Large intestine (tissue), 3 donors: ENCODE results near the gene TMEM239. TPM values are rescaled to one million over a fixed set of nuclear protein-coding genes. Genes with fewer than 3 reads are reported as not detected.
"Not testable (repeated sequence)": the region's sequence is repeated elsewhere in the genome, so short reads cannot be mapped to it uniquely, and the experiment has no call there.

Experiments used
- DNase-seq, 2 donors: peaks; one replicate each; pipeline versions ENCODE4 v3.0.0 to v3.0.0-alpha.2; 2013
- H3K27ac ChIP-seq: one replicate; pipeline ENCODE4 v1.5.1; 2013; ENCODE audit warnings: low read length
- H3K27me3 ChIP-seq: 2 replicates; pipeline ENCODE4 v1.6.1; 2013; ENCODE audit warnings: low read length; ENCODE audit not compliant: control insufficient read depth, insufficient read depth
- H3K36me3 ChIP-seq: 2 replicates; pipeline ENCODE4 v1.6.1; 2013; ENCODE audit warnings: low read length; ENCODE audit not compliant: control insufficient read depth, insufficient read depth
- H3K4me1 ChIP-seq: one replicate; pipeline ENCODE4 v1.6.1; 2013; ENCODE audit warnings: low read length; ENCODE audit not compliant: control insufficient read depth, insufficient read depth
- H3K4me3 ChIP-seq: one replicate; pipeline ENCODE4 v1.5.1; 2013; ENCODE audit warnings: low read length
- H3K9me3 ChIP-seq: one replicate; pipeline ENCODE4 v1.6.1; 2013; ENCODE audit warnings: mild to moderate bottlenecking, low read depth, low read length, moderate library complexity; ENCODE audit not compliant: control insufficient read depth
- WGBS: methylation state at CpG from one replicate; pipeline ENCODE4 v1.1.5; 2013; ENCODE audit warnings: low lambda C conversion rate; ENCODE audit not compliant: insufficient coverage; 5-methylcytosine and 5-hydroxymethylcytosine counted together
- polyA plus RNA-seq: library from polyadenylated mRNA; unstranded; fragments of 120-200 nt; gene quantifications from one replicate; pipeline ENCODE4 v1.2.1, GENCODE V29; 2013

The TMEM239 gene
- polyA plus RNA-seq, 1 donor: 0.01 TPM

DNA sequence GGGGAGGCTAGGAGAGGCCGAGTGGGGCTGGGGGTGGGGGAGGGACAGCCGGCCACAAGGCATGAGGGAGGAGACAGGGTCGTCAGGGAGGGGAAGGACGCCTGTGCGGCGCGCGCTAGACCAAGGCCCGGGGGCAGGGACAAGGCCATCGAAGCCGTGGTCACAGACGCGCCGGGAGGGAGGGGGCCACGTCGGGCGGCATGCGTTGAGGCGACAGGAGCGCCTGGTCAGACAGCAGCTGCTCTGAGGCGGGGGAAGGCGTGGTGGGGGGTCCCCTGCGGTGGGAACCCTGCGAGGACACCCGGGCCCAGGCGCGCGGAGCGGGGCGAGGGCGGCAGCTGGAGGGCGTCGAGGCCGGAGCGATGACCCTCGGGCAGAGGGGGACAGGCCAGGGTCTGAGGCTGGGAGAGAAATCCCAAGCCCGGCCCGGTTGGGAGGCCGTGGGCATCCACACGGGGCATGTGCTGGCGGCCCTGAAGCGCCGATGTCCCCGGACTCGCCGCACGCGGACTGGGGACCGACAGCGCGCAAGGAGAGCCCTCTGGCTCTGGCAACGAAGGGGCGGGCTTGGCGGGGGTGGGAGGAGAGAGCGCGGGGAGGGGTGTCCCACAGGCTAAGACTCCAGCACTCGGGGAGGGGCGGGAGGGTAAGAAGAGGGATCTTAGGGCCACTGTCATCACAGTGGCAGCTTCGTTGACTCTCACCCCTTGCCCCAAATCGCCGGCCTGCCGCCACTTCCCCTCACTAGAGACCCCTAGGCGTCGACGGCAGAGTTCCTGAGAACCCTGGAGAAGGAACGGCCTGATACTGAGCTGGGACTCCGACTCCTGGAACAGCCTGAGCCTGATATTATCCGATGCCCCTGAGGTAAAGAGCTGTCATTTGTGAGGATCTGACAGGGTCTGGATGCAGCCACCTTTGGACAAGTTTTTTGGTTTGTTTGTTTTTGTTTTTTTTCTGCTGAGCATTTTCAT lies 5.0 kb downstream of the TMEM239 start:
- no peaks in the 10 kb centered on the region for H3K9me3 ChIP-seq
- no peak for DNase-seq
- H3K27ac ChIP-seq: no peak overlapping the region
- no peak overlapping the region for H3K4me3 ChIP-seq
- H3K27me3 ChIP-seq: peaks cover 37% of the 10 kb centered on the region
- WGBS: no CpG with 5 or more reads among the region's 68 CpGs
- H3K4me1 ChIP-seq: peaks cover 3% of the 10 kb centered on the region
- H3K36me3 ChIP-seq: no peaks in the 10 kb centered on the region

DNA sequence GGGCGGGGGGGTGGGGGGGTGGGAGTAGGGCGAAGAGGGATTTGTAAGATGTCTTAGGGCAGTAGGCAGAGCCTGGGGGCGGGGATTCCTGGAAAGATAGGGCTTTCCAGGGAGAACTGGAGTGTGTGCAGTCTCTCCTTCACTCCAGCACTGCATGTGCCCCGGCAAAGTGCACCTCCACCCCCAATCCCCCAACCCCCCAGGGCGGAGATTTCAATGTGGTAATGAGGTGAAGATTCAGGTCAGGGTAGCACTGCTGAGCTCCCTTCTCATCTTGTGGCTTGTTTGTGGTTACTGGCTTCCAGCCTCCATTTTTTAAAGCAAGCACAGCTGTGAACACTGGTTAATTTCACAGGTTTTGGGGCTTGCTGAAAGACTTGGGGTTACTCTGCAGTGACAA lies 5.9 kb downstream of the TMEM239 start:
- no CpG with 5 or more reads among the region's 5 CpGs for WGBS

DNA sequence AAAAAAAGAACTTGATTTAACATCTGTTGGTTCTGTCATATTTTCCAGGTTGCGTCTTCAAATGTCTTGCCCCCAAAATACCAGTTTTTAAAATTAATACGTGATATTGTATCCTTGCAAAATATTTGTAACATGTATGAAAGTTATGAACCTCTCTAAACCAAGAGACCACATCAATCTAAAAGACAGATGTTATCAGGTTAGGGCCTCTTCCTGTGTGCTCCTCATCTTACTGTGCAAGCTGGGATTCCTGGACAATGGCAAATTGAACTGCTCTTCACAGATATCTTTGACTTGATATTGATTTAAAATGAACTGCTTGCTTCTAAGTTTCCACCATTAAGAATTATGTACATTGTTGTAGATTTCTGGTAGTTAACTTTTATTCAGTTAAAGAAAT lies 9.6 kb downstream of the TMEM239 start:
- Histone ChIP-seq H3K36me3 (no peaks in the 10 kb centered on the region), H3K27ac (no peak overlapping the region), H3K4me3 (no peak overlapping the region), H3K9me3 (no peaks in the 10 kb centered on the region), H3K27me3 (peaks cover 31% of the 10 kb centered on the region), H3K4me1 (no peaks in the 10 kb centered on the region)
- no CpG with 5 or more reads among the region's 2 CpGs for WGBS
- no peak for DNase-seq

More for the DNA sequence above, 5.9 kb downstream of the TMEM239 start:
- peaks cover 3% of the 10 kb centered on the region for H3K4me1 ChIP-seq
- H3K27ac ChIP-seq: no peak overlapping the region
- no peaks in the 10 kb centered on the region for H3K36me3 ChIP-seq
- no peak for DNase-seq
- no peak overlapping the region for H3K4me3 ChIP-seq
- peaks cover 41% of the 10 kb centered on the region for H3K27me3 ChIP-seq
- H3K9me3 ChIP-seq: no peaks in the 10 kb centered on the region

DNA sequence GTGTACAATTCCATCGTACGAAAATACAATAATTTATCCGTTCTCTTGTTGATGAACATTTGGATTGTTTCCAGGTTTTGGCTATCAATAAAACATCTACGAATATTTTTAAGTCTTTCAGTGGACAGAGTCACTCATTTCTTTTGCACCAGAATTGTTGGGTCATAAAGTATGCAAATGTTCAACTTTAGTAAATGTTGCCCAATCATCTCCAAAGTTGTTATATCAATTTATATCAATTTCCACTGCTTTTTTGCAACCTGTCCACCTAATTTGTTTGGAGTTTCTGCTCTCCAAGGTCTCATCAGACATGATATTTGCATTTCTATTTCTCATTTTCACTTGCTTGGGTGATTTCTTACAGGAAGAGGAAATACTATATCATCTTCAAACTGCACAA lies 10.5 kb downstream of the TMEM239 start:
- no peaks in the 10 kb centered on the region for H3K4me1 ChIP-seq
- H3K9me3 ChIP-seq: no peaks in the 10 kb centered on the region
- 98% methylated on average over 4 of the region's 4 CpGs for WGBS
- no peak for DNase-seq
- no peak overlapping the region for H3K4me3 ChIP-seq
- no peak overlapping the region for H3K27ac ChIP-seq
- H3K27me3 ChIP-seq: peaks cover 22% of the 10 kb centered on the region
- H3K36me3 ChIP-seq: no peaks in the 10 kb centered on the region

DNA sequence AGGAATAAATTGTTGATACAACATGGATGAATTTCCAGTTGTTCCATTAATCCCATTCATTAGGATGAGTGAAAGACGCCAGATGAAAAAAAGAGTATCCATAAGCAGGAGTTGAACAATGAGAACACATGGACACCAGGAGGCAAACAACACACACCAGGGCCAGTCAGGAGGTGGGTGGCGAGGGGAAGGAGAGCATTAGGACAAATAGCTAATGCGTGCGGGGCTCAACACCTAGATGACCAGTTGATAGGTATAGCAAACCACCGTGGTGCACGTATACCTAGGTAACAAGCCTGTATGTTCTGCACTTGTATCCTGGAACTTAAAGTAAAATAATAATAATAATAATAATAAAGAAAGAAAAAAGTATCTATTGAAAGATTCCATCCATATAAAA lies 13.2 kb downstream of the TMEM239 start:
- no peaks in the 10 kb centered on the region for H3K9me3 ChIP-seq
- no peaks in the 10 kb centered on the region for H3K36me3 ChIP-seq
- H3K27ac ChIP-seq: no peak overlapping the region
- H3K27me3 ChIP-seq: peaks cover 16% of the 10 kb centered on the region
- DNase-seq: no peak
- no peaks in the 10 kb centered on the region for H3K4me1 ChIP-seq
- WGBS: 80% methylated on average over 1 of the region's 6 CpGs
- H3K4me3 ChIP-seq: no peak overlapping the region

DNA sequence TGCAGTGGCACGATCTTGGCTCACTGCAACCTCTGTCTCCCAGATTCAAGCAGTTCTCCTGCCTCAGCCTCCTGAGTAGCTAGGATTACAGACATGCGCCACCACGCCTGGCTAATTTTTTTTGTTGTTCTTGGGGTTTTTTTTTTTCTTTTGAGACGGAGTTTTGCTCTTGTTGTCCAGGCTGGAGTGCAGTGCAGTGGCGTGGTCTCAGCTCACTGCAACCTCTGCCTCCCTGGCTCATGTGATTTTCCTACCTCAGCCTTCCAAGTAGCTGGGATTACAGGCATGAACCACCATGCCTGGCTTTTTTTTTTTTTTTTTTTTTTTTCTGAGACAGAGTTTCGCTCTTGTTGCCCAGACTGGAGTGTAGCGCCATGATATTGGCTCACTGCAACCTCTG lies 15.0 kb downstream of the TMEM239 start:
- not testable (repeated sequence) for H3K4me3 ChIP-seq, H3K27ac ChIP-seq, DNase-seq, H3K4me1 ChIP-seq, H3K36me3 ChIP-seq, H3K9me3 ChIP-seq
- WGBS: 67% methylated on average over 1 of the region's 7 CpGs
- peaks cover 13% of the 10 kb centered on the region for H3K27me3 ChIP-seq

DNA sequence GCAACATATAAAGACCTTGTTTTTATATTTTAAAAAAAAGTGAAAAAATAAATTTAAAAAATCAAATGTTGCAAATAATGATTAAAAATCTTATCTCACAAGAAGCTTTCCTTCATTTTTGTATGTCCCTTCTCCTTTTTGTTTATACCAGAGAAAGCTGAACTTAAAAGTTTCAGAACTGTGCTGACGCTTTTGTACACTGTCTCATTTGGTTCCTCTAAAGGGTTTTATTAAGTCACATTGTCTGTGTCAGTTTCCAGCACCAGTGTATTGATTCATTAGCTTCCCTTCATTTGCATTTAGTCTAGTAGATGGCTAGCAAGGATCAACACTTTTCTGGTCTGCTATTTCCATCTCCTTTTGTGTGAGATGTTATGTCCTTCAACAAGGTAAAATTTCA lies 17.6 kb downstream of the TMEM239 start:
- no peak for DNase-seq
- Histone ChIP-seq H3K27me3 (peaks cover 4% of the 10 kb centered on the region), H3K27ac (no peak overlapping the region), H3K36me3 (peaks cover 12% of the 10 kb centered on the region), H3K4me3 (no peak overlapping the region), H3K4me1 (no peaks in the 10 kb centered on the region), H3K9me3 (no peaks in the 10 kb centered on the region)
- WGBS: no CpG with 5 or more reads among the region's 1 CpG

DNA sequence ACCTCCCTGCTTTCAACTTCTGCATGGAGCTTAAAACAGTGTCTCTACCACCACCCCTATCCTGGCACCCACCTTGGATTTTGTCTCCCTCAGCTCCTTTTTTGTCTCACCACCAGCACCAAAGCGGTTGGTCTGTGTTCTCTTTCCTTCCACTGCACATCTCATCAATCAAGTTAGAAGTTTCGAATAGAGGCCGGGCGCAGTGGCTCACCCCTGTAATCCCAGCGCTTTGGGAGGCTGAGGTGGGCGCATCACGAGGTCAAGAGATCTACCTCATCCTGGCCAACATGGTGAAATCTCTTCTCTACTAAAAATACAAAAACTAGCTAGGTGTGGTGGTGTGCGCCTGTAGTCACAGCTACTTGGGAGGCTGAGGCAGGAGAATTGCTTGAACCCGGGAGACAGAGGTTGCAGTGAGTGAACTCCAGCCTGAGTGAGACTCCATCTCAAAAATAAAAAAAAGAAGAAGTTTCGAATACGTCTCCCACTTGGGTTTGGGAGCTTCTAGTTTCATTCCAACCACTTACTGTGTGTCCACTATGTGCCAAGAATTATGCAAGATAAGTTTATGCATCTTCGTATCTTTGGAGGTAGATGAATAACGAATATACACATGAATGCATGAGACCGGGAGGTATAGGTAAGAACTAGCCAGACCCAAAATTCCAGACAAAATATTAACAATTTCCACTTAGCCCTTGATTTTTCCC lies 18.4 kb downstream of the TMEM239 start:
- no peak overlapping the region for H3K27ac ChIP-seq

DNA sequence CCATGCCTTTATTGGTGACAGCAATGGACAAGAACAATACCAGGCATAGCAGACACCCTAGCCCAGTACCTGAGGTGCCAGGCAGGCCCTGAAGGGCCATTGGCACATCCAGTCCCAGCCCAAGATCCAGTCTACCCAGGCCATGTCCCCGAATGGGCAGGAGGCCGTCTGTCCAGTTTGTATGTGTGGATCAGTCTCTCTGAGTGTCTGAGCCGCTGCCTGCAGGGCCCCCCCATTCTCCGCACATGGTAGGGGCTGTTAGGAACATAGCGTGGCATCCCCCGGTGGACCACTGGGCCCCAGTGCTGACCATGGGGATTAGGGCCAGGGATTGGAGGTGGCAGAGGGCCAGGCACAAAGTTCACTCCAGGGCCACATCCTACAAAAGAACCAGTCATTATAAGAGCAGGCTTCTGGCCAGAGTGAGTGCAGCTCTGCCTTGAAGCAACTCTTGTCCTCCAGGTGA lies 19.2 kb downstream of the TMEM239 start:
- Histone ChIP-seq H3K36me3 (peaks cover 12% of the 10 kb centered on the region), H3K4me3 (no peak overlapping the region), H3K9me3 (peaks cover 3% of the 10 kb centered on the region), H3K27ac (no peak overlapping the region), H3K4me1 (peaks cover 3% of the 10 kb centered on the region), H3K27me3 (no peaks in the 10 kb centered on the region)
- WGBS: no CpG with 5 or more reads among the region's 6 CpGs
- DNase-seq: no peak

More for the DNA sequence above, 18.4 kb downstream of the TMEM239 start:
- no peaks in the 10 kb centered on the region for H3K4me1 ChIP-seq
- WGBS: 100% methylated on average over 1 of the region's 14 CpGs
- H3K27me3 ChIP-seq: peaks cover 4% of the 10 kb centered on the region
- H3K4me3 ChIP-seq: no peak overlapping the region
- H3K36me3 ChIP-seq: peaks cover 12% of the 10 kb centered on the region
- no peaks in the 10 kb centered on the region for H3K9me3 ChIP-seq
- DNase-seq: no peak

DNA sequence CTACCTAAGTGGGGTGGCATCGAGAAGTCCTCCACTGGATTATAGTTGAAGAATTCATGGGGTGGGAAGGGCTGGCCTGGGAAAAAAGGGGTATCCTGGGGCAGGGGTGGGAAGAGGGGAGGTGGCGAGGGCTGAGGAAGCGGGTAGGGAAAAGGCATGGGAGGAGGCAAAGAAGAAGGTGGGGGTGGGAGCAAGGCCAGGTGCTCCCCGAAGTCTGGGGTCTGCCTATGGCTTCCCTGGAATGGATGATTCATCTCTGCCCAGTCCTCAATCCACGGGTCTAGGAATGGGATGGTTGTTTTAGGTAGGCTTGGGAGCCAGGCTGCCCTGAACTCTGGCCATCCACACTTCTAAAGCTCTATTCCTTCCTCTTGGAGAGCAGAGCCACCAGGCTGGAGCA lies 19.9 kb downstream of the TMEM239 start:
- no peak overlapping the region for H3K4me3 ChIP-seq
- no peaks in the 10 kb centered on the region for H3K27me3 ChIP-seq
- H3K9me3 ChIP-seq: peaks cover 3% of the 10 kb centered on the region
- DNase-seq: no peak
- no CpG with 5 or more reads among the region's 5 CpGs for WGBS
- H3K27ac ChIP-seq: no peak overlapping the region
- H3K36me3 ChIP-seq: peaks cover 12% of the 10 kb centered on the region
- peaks cover 3% of the 10 kb centered on the region for H3K4me1 ChIP-seq
